Stimulated activated CD8-positive, alpha-beta memory T cell treated with anti-CD3 and anti-CD28 coated beads, Interleukin-7, amount 100 ng/mL, for 4 hours (primary cell): ENCODE data around the gene DST.
"Not testable (repeated sequence)": the region's sequence is repeated elsewhere in the genome, so short reads cannot be mapped to it uniquely, and the experiment has no call there.

Experiments
- DNase-seq, 2 donors: peaks; one replicate each; pipeline ENCODE4 v3.0.0-alpha.2; 2020; ENCODE audit warnings: low read depth in 2 of 2

DST gene

GRCh38 chr6:56515081-56515905 lies 127.4 kb downstream of the DST start:
- DNase-seq, result no peak

- DNase-seq, result no peak
Observed at GRCh38 chr6:56514395-56514794, 128.3 kb downstream of the DST start.

GRCh38 chr6:56513631-56514030 lies 129.1 kb downstream of the DST start:
- no peak for DNase-seq

GRCh38 chr6:56511591-56511990 lies 131.1 kb downstream of the DST start:
- no peak for DNase-seq

- no peak for DNase-seq
Observed at GRCh38 chr6:56510984-56511531, 131.6 kb downstream of the DST start.

GRCh38 chr6:56509031-56509430 lies 133.7 kb downstream of the DST start:
- no peak for DNase-seq

GRCh38 chr6:56507517-56507916 lies 135.2 kb downstream of the DST start:
- DNase-seq, result no peak

- no peak for DNase-seq
Observed at GRCh38 chr6:56505512-56506260, 137.0 kb downstream of the DST start.

GRCh38 chr6:56501993-56502392 lies 140.7 kb downstream of the DST start:
- DNase-seq, result no peak

GRCh38 chr6:56499095-56499494 lies 143.6 kb downstream of the DST start:
- DNase-seq, result no peak

GRCh38 chr6:56497691-56498090 lies 145.0 kb downstream of the DST start:
- no peak for DNase-seq

GRCh38 chr6:56497240-56497639 lies 145.4 kb downstream of the DST start:
- DNase-seq, result no peak

- DNase-seq, result not testable (repeated sequence)
Observed at GRCh38 chr6:56496650-56497049, 146.0 kb downstream of the DST start.

GRCh38 chr6:56495654-56496053 lies 147.0 kb downstream of the DST start:
- no peak for DNase-seq

GRCh38 chr6:56491606-56492328 lies 150.9 kb downstream of the DST start:
- no peak for DNase-seq

- no peak for DNase-seq
Observed at GRCh38 chr6:56490993-56491392, 151.7 kb downstream of the DST start.

GRCh38 chr6:56489559-56489958 lies 153.1 kb downstream of the DST start:
- no peak for DNase-seq

GRCh38 chr6:56488281-56488680 lies 154.4 kb downstream of the DST start:
- DNase-seq, result no peak

GRCh38 chr6:56486681-56487080 lies 156.0 kb downstream of the DST start:
- no peak for DNase-seq

GRCh38 chr6:56484669-56485068 lies 158.0 kb downstream of the DST start:
- DNase-seq, result no peak

- DNase-seq, result no peak
Observed at GRCh38 chr6:56483929-56484328, 158.8 kb downstream of the DST start.

- DNase-seq, result no peak
Observed at GRCh38 chr6:56482525-56482924, 160.2 kb downstream of the DST start.
